Mesothelial cell of epicardium (in vitro differentiated cells): ENCODE data around the gene XCL1. TPM values are rescaled to one million over a fixed set of nuclear protein-coding genes. Genes with fewer than 3 reads are reported as not detected.

Experiments
- DNase-seq, 2 experiments: peaks; one replicate each; pipeline ENCODE4 v3.0.0; 2021; ENCODE audit warnings: low spot score in 2 of 2; ENCODE audit not compliant: unreplicated experiment in 2 of 2
- H3K27ac Mint-ChIP-seq: 2 replicates; pipeline ENCODE4 v1.8.0; 2021; ENCODE audit warnings: mixed read lengths
- H3K27me3 Mint-ChIP-seq: 2 replicates; pipeline ENCODE4 v1.8.0; 2021; ENCODE audit warnings: low read depth, mixed read lengths
- H3K36me3 Mint-ChIP-seq: 2 replicates; pipeline ENCODE4 v1.8.0; 2021; ENCODE audit warnings: mixed read lengths
- H3K4me1 Mint-ChIP-seq: 2 replicates; pipeline ENCODE4 v1.8.0; 2021; ENCODE audit warnings: mixed read lengths
- H3K4me3 Mint-ChIP-seq: 2 replicates; pipeline ENCODE4 v1.8.0; 2021; ENCODE audit warnings: mild to moderate bottlenecking, moderate library complexity, mixed read lengths
- H3K9me3 Mint-ChIP-seq: 2 replicates; pipeline ENCODE4 v1.8.0; 2021; ENCODE audit warnings: mixed read lengths
- CTCF ChIP-seq: fragments of 200-600 bp; sonication (generic); IDR thresholded peaks from one replicate; pipeline ENCODE4 v1.5.0; 2021; ENCODE audit warnings: antibody characterized with exemption; ENCODE audit not compliant: unreplicated experiment
- total RNA-seq: library from RNA; stranded (reverse); gene quantifications from 3 replicates; pipeline ENCODE4 v1.2.1, GENCODE V29; 2021

Gene XCL1
- total RNA-seq, 1 donor from 2014 or later: 0.16 TPM

- TF ChIP-seq CTCF: no peak
- no peak for DNase-seq
- no peaks in the 10 kb centered on the region for H3K36me3 Mint-ChIP-seq
- H3K9me3 Mint-ChIP-seq: no peaks in the 10 kb centered on the region
- no peaks in the 10 kb centered on the region for H3K27me3 Mint-ChIP-seq
- H3K27ac Mint-ChIP-seq: no peak overlapping the region
- H3K4me3 Mint-ChIP-seq: no peak overlapping the region
- H3K4me1 Mint-ChIP-seq: no peaks in the 10 kb centered on the region
Measured at GRCh38 chr1:168623003-168623828, 46.8 kb downstream of the XCL1 start.

DNA sequence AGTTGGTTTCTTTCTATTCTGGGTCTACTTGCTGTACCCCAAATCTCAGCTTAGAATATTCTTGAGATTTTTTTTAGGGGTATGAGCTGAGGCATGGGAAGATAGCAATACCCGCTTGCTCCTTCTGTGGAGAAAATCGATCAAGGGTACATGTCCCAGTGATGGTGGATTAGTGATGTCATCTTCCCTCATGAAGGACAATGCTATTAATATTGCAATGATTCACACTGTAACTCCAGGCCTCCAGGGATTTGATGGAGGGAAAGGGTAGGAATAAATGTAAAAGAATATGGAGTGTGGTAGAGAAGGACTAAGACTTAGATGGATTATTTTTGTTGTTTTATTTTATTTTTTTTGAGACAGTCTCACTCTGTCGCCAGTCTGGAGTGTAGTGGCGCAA, 47.4 kb downstream of the XCL1 start:
- Mint-ChIP-seq H3K36me3 (no peaks in the 10 kb centered on the region), H3K27ac (no peak overlapping the region), H3K9me3 (no peaks in the 10 kb centered on the region), H3K27me3 (no peaks in the 10 kb centered on the region), H3K4me3 (no peak overlapping the region), H3K4me1 (no peaks in the 10 kb centered on the region)
- no peak for TF ChIP-seq CTCF
- no peak for DNase-seq

DNA sequence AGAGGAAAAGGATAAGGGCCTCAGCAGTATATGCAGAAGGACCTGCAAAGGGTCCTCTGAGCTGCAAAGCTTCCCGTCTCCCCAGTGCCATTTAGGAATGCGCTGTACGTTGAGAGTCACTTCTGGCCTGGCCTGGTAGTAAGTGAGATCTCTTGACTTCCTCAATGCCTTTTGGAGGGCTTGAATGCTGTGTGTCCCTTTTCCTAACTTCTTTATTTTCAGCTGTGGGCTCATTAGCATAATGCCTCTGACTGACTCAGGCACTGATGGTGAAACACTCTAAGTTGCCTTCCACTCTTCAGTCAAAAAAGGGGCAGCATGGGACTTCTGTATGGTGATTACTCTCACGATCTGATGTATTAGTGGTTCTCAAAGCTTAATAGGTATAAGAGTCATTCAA, 49.9 kb downstream of the XCL1 start:
- no peaks in the 10 kb centered on the region for H3K36me3 Mint-ChIP-seq
- no peaks in the 10 kb centered on the region for H3K27me3 Mint-ChIP-seq
- H3K4me1 Mint-ChIP-seq: no peaks in the 10 kb centered on the region
- no peak for DNase-seq
- no peak overlapping the region for H3K4me3 Mint-ChIP-seq
- no peak overlapping the region for H3K27ac Mint-ChIP-seq
- no peaks in the 10 kb centered on the region for H3K9me3 Mint-ChIP-seq
- TF ChIP-seq CTCF: no peak

GRCh38 chr1:168627370-168627769, 51.0 kb downstream of the XCL1 start:
- TF ChIP-seq CTCF: no peak
- Mint-ChIP-seq H3K27ac (no peak overlapping the region), H3K36me3 (no peaks in the 10 kb centered on the region), H3K27me3 (no peaks in the 10 kb centered on the region), H3K4me1 (no peaks in the 10 kb centered on the region), H3K9me3 (no peaks in the 10 kb centered on the region), H3K4me3 (no peak overlapping the region)
- DNase-seq: no peak

- TF ChIP-seq CTCF: no peak
- Mint-ChIP-seq H3K27me3 (no peaks in the 10 kb centered on the region), H3K4me1 (no peaks in the 10 kb centered on the region), H3K9me3 (no peaks in the 10 kb centered on the region), H3K27ac (no peak overlapping the region), H3K4me3 (no peak overlapping the region), H3K36me3 (no peaks in the 10 kb centered on the region)
- no peak for DNase-seq
Measured at GRCh38 chr1:168628807-168629206, 52.4 kb downstream of the XCL1 start.
